ENCODE results near the gene GASK1B. TPM values are rescaled to one million over a fixed set of nuclear protein-coding genes. Genes with fewer than 3 reads are reported as not detected.

Gene GASK1B
- total RNA-seq, 2 experiments from 2014 or later = not detected

- Mint-ChIP-seq H3K4me1 (no peaks in the 10 kb centered on the region), H3K27me3 (peaks cover 50% of the 10 kb centered on the region), H3K36me3 (ENCODE audit: low read depth) (no peaks in the 10 kb centered on the region), H3K27ac (no peak overlapping the region), H3K4me3 (no peak overlapping the region), H3K9me3 (no peaks in the 10 kb centered on the region)
- POLR2A ChIA-PET = no interaction called here
- CTCF ChIA-PET = interaction anchor here (1.2 kb wide), 1 partner anchor 13 kb away, joined by 3 read pairs; no protein-coding TSS in a partner anchor
- DNase-seq = peak; percentile 12
Measured at GRCh38 chr4:158170691-158171561, 1.9 kb downstream of the GASK1B start.

GRCh38 chr4:158169931-158170690, 2.7 kb downstream of the GASK1B start:
- no peaks in the 10 kb centered on the region for H3K9me3 Mint-ChIP-seq
- H3K4me1 Mint-ChIP-seq = no peaks in the 10 kb centered on the region
- ChIA-PET CTCF (no interaction called here), POLR2A (no interaction called here)
- no peak for DNase-seq
- no peak overlapping the region for H3K4me3 Mint-ChIP-seq
- no peaks in the 10 kb centered on the region for H3K36me3 Mint-ChIP-seq (ENCODE audit: low read depth)
- H3K27ac Mint-ChIP-seq = no peak overlapping the region
- peaks cover 50% of the 10 kb centered on the region for H3K27me3 Mint-ChIP-seq

- DNase-seq = no peak
- Mint-ChIP-seq H3K36me3 (ENCODE audit: low read depth) (no peaks in the 10 kb centered on the region), H3K27ac (no peak overlapping the region), H3K9me3 (no peaks in the 10 kb centered on the region), H3K4me1 (no peaks in the 10 kb centered on the region), H3K4me3 (no peak overlapping the region), H3K27me3 (peaks cover 47% of the 10 kb centered on the region)
- CTCF ChIA-PET = no interaction called here
- POLR2A ChIA-PET = no interaction called here
Measured at GRCh38 chr4:158169506-158169905, 3.3 kb downstream of the GASK1B start.

- H3K4me1 Mint-ChIP-seq = no peaks in the 10 kb centered on the region
- H3K27ac Mint-ChIP-seq = no peak overlapping the region
- H3K9me3 Mint-ChIP-seq = no peaks in the 10 kb centered on the region
- H3K36me3 Mint-ChIP-seq (ENCODE audit: low read depth) = no peaks in the 10 kb centered on the region
- H3K27me3 Mint-ChIP-seq = peaks cover 42% of the 10 kb centered on the region
- no peak for DNase-seq
- H3K4me3 Mint-ChIP-seq = no peak overlapping the region
- CTCF ChIA-PET = no interaction called here
- POLR2A ChIA-PET = no interaction called here
Measured at GRCh38 chr4:158168606-158169005, 4.2 kb downstream of the GASK1B start.

GRCh38 chr4:158166701-158167100, 6.1 kb downstream of the GASK1B start:
- no peaks in the 10 kb centered on the region for H3K36me3 Mint-ChIP-seq (ENCODE audit: low read depth)
- H3K9me3 Mint-ChIP-seq = no peaks in the 10 kb centered on the region
- ChIA-PET POLR2A (no interaction called here), CTCF (no interaction called here)
- no peak overlapping the region for H3K4me3 Mint-ChIP-seq
- no peak for DNase-seq
- H3K4me1 Mint-ChIP-seq = no peaks in the 10 kb centered on the region
- peaks cover 28% of the 10 kb centered on the region for H3K27me3 Mint-ChIP-seq
- no peak overlapping the region for H3K27ac Mint-ChIP-seq

- Mint-ChIP-seq H3K27me3 (peaks cover 14% of the 10 kb centered on the region), H3K27ac (no peak overlapping the region), H3K36me3 (ENCODE audit: low read depth) (no peaks in the 10 kb centered on the region), H3K9me3 (no peaks in the 10 kb centered on the region), H3K4me1 (no peaks in the 10 kb centered on the region), H3K4me3 (no peak overlapping the region)
- DNase-seq = no peak
- POLR2A ChIA-PET = no interaction called here
- CTCF ChIA-PET = no interaction called here
Measured at GRCh38 chr4:158164768-158165213, 8.0 kb downstream of the GASK1B start.

GRCh38 chr4:158163941-158164767, 8.7 kb downstream of the GASK1B start:
- Mint-ChIP-seq H3K9me3 (no peaks in the 10 kb centered on the region), H3K4me1 (no peaks in the 10 kb centered on the region), H3K36me3 (ENCODE audit: low read depth) (no peaks in the 10 kb centered on the region), H3K27me3 (peaks cover 10% of the 10 kb centered on the region), H3K27ac (no peak overlapping the region), H3K4me3 (no peak overlapping the region)
- ChIA-PET POLR2A (no interaction called here), CTCF (no interaction called here)
- no peak for DNase-seq

- H3K36me3 Mint-ChIP-seq (ENCODE audit: low read depth) = no peaks in the 10 kb centered on the region
- no peaks in the 10 kb centered on the region for H3K4me1 Mint-ChIP-seq
- no peak overlapping the region for H3K27ac Mint-ChIP-seq
- ChIA-PET CTCF (no interaction called here), POLR2A (no interaction called here)
- no peaks in the 10 kb centered on the region for H3K9me3 Mint-ChIP-seq
- no peak overlapping the region for H3K4me3 Mint-ChIP-seq
- peaks cover 6% of the 10 kb centered on the region for H3K27me3 Mint-ChIP-seq
- DNase-seq = no peak
Measured at GRCh38 chr4:158162631-158163030, 10.2 kb downstream of the GASK1B start.

GRCh38 chr4:158161551-158162354, 11.1 kb downstream of the GASK1B start:
- POLR2A ChIA-PET = no interaction called here

GRCh38 chr4:158159718-158160094, 13.1 kb downstream of the GASK1B start:
- ChIA-PET CTCF (no interaction called here), POLR2A (no interaction called here)
- no peak for DNase-seq
- Mint-ChIP-seq H3K27me3 (peaks cover 1% of the 10 kb centered on the region), H3K4me3 (no peak overlapping the region), H3K27ac (no peak overlapping the region), H3K36me3 (ENCODE audit: low read depth) (no peaks in the 10 kb centered on the region), H3K9me3 (no peaks in the 10 kb centered on the region), H3K4me1 (no peaks in the 10 kb centered on the region)

More at GRCh38 chr4:158161551-158162354, 11.1 kb downstream of the GASK1B start:
- no peak overlapping the region for H3K27ac Mint-ChIP-seq
- no peak for DNase-seq
- no peak overlapping the region for H3K4me3 Mint-ChIP-seq
- CTCF ChIA-PET = no interaction called here
- H3K36me3 Mint-ChIP-seq (ENCODE audit: low read depth) = no peaks in the 10 kb centered on the region
- H3K27me3 Mint-ChIP-seq = peaks cover 1% of the 10 kb centered on the region
- H3K9me3 Mint-ChIP-seq = no peaks in the 10 kb centered on the region
- no peaks in the 10 kb centered on the region for H3K4me1 Mint-ChIP-seq

- H3K27me3 Mint-ChIP-seq = peaks cover 1% of the 10 kb centered on the region
- DNase-seq = no peak
- CTCF ChIA-PET = no interaction called here
- POLR2A ChIA-PET = no interaction called here
- H3K9me3 Mint-ChIP-seq = no peaks in the 10 kb centered on the region
- H3K36me3 Mint-ChIP-seq (ENCODE audit: low read depth) = no peaks in the 10 kb centered on the region
- H3K4me1 Mint-ChIP-seq = no peaks in the 10 kb centered on the region
- H3K4me3 Mint-ChIP-seq = no peak overlapping the region
- H3K27ac Mint-ChIP-seq = no peak overlapping the region
Measured at GRCh38 chr4:158159054-158159717, 13.6 kb downstream of the GASK1B start.

GRCh38 chr4:158157412-158157811, 15.4 kb downstream of the GASK1B start:
- no peak for DNase-seq
- Mint-ChIP-seq H3K4me1 (no peaks in the 10 kb centered on the region), H3K27me3 (peaks cover 1% of the 10 kb centered on the region), H3K36me3 (ENCODE audit: low read depth) (no peaks in the 10 kb centered on the region), H3K4me3 (no peak overlapping the region), H3K9me3 (no peaks in the 10 kb centered on the region), H3K27ac (no peak overlapping the region)
- ChIA-PET POLR2A (no interaction called here), CTCF (interaction anchor here (1.1 kb wide), 1 partner anchor 14 kb away, joined by 3 read pairs; no protein-coding TSS in a partner anchor)

All from activated CD4-positive, alpha-beta T cell treated with anti-CD3 and anti-CD28 coated beads, Interleukin-2, amount 10 ng/mL, durations not matched to agents 7 days and 5 days (primary cell).